K562 (cell line): Measurements from ENCODE around the gene KCNN4. TPM values are rescaled to one million over a fixed set of nuclear protein-coding genes. Genes with fewer than 3 reads are reported as not detected.

Experiments used
- ADNP ChIP-seq: fragments of 200-800 bp; sonication (Bioruptor generic); IDR thresholded peaks from 2 replicates; pipeline ENCODE4 v1.6.1; 2016; ENCODE audit warnings: missing genetic modification characterization, missing compliant biosample characterization
- CBX3 ChIP-seq, 2 experiments: IDR thresholded peaks; 1 replicate in 1 of 2; 2 replicates in 1 of 2; pipeline ENCODE4 v1.6.1; 2012; ENCODE audit warnings: inconsistent platforms in 2 of 2, low read length in 2 of 2, borderline replicate concordance in 1 of 2, control low read depth in 1 of 2
- ELF2 ChIP-seq: fragments of 250-450 bp; sonication (Bioruptor Pico); IDR thresholded peaks from 2 replicates; pipeline ENCODE4 v1.5.0; 2021; ENCODE audit warnings: mild to moderate bottlenecking
- FOXK1 ChIP-seq: sonication (generic); formaldehyde crosslinking; IDR thresholded peaks from 2 replicates; pipeline ENCODE4 v1.8.0; 2022; ENCODE audit warnings: missing genetic modification reagents, mild to moderate bottlenecking, borderline replicate concordance
- HDGF ChIP-seq: fragments of 450-650 bp; IDR thresholded peaks from 2 replicates; pipeline ENCODE4 v1.6.1; 2016
- HNRNPH1 ChIP-seq: fragments of 200-400 bp; formaldehyde crosslinking; optimal IDR thresholded peaks from 2 replicates; pipeline ENCODE3; 2017; ENCODE audit warnings: low read depth, mild to moderate bottlenecking, low read length, moderate library complexity
- MYBL2 ChIP-seq, 2 experiments: fragments of 450-650 bp in 1 of 2; sonication (generic) in 1 of 2; formaldehyde crosslinking in 1 of 2; IDR thresholded peaks; 2 replicates each; pipeline versions ENCODE4 v1.6.1 to v1.8.1; 2017 to 2022; ENCODE audit warnings: borderline replicate concordance in 1 of 2, inconsistent platforms in 1 of 2, low read depth in 1 of 2, mild to moderate bottlenecking in 1 of 2, missing genetic modification reagents in 1 of 2, moderate library complexity in 1 of 2
- NCOA6 ChIP-seq: fragments of 450-650 bp; IDR thresholded peaks from 2 replicates; pipeline ENCODE4 v1.6.1; 2017; ENCODE audit warnings: mild to moderate bottlenecking
- POLR2AphosphoS5 ChIP-seq: IDR thresholded peaks from 2 replicates; pipeline ENCODE4 v1.6.1; 2011; ENCODE audit warnings: mild to moderate bottlenecking, low read depth, low read length, moderate library complexity; ENCODE audit not compliant: control insufficient read depth, insufficient read depth
- PRPF4 ChIP-seq: fragments of 200-400 bp; formaldehyde crosslinking; IDR thresholded peaks from one replicate; pipeline ENCODE4 v1.6.1; 2017; ENCODE audit warnings: low read length, low read depth, mild to moderate bottlenecking; ENCODE audit not compliant: insufficient read depth, poor library complexity, severe bottlenecking
- RERE ChIP-seq: sonication (generic); formaldehyde crosslinking; IDR thresholded peaks from 2 replicates; pipeline ENCODE4 v1.8.0; 2023; ENCODE audit warnings: missing genetic modification reagents, mild to moderate bottlenecking, borderline replicate concordance
- SMARCE1 ChIP-seq: fragments of 450-650 bp; IDR thresholded peaks from 2 replicates; pipeline ENCODE4 v1.7.1; 2016; ENCODE audit warnings: mild to moderate bottlenecking
- STAT5A ChIP-seq: IDR thresholded peaks from 2 replicates; pipeline ENCODE4 v1.6.1; 2012; ENCODE audit warnings: low read length, inconsistent platforms, borderline replicate concordance
- TEAD1 ChIP-seq, 2 experiments: fragments of 450-650 bp in 1 of 2; sonication (generic) in 1 of 2; formaldehyde crosslinking; IDR thresholded peaks; 2 replicates each; pipeline versions ENCODE4 v1.4.0 to v1.8.0; 2020 to 2022; ENCODE audit warnings: mild to moderate bottlenecking in 2 of 2, missing genetic modification reagents in 1 of 2
- THAP7 ChIP-seq: fragments of 250-450 bp; sonication (Bioruptor Pico); IDR thresholded peaks from 2 replicates; pipeline ENCODE4 v1.5.0; 2021
- YY1 ChIP-seq, 3 experiments: IDR thresholded peaks; 2 replicates each; pipeline ENCODE4 v1.6.1; 2011; ENCODE audit warnings: low read length in 2 of 3, mild to moderate bottlenecking in 2 of 3, moderate library complexity in 2 of 3, borderline replicate concordance in 1 of 3, control low read depth in 1 of 3, low read depth in 1 of 3; ENCODE audit not compliant: insufficient read depth in 3 of 3, insufficient replicate concordance in 2 of 3, control insufficient read depth in 1 of 3, insufficient read length in 1 of 3; ENCODE audit errors: extremely low read depth in 1 of 3
- ZNF175 ChIP-seq: fragments of 200-800 bp; sonication (Bioruptor generic); IDR thresholded peaks from 2 replicates; pipeline ENCODE4 v1.6.1; 2016; ENCODE audit warnings: low read depth, mild to moderate bottlenecking, missing genetic modification characterization, missing compliant biosample characterization
- ZNF311 ChIP-seq: fragments of 250-450 bp; sonication (Bioruptor Pico); IDR thresholded peaks from 2 replicates; pipeline ENCODE4 v1.4.0; 2020; ENCODE audit warnings: mild to moderate bottlenecking, moderate library complexity
- ZNF316 ChIP-seq: fragments of 450-650 bp; IDR thresholded peaks from 2 replicates; pipeline ENCODE4 v1.6.1; 2016
- ZNF347 ChIP-seq: fragments of 450-650 bp; formaldehyde crosslinking; IDR thresholded peaks from 2 replicates; pipeline ENCODE4 v1.4.0; 2020; ENCODE audit warnings: low read depth, mild to moderate bottlenecking, moderate library complexity
- ZNF449 ChIP-seq: fragments of 250-450 bp; sonication (Bioruptor Pico); IDR thresholded peaks from 2 replicates; pipeline ENCODE4 v1.8.0; 2022; ENCODE audit warnings: moderate library complexity, mild to moderate bottlenecking, inconsistent platforms
- polyA plus RNA-seq, 8 experiments: library from polyadenylated mRNA; depleted of rRNA in 4 of 8; stranded (reverse) in 5 of 8; unstranded in 3 of 8; fragments of >200 nt; fragmentation: Nextera tagmentation in 2 of 8; fragmentation: Illumina TruSeq in 1 of 8; extraction: Ambion mirVana in 2 of 8; extraction: Trizol in 1 of 8; gene quantifications; 2 replicates each; pipeline versions ENCODE4 v1.2.1 to v1.2.3, GENCODE V29; 2011 to 2014; ENCODE audit warnings: inconsistent platforms in 1 of 8, missing spikeins in 1 of 8
- total RNA-seq, 7 experiments: library from RNA; depleted of rRNA in 6 of 7; stranded (reverse); fragments of >200 nt in 6 of 7; fragmentation: Illumina TruSeq in 2 of 7; extraction: Trizol in 2 of 7; gene quantifications; 2 replicates each; pipeline versions ENCODE4 v1.2.1 to v1.2.3, GENCODE V29; 2011 to 2021; ENCODE audit warnings: low replicate concordance in 1 of 7

The KCNN4 gene
- total and polyA plus RNA-seq, 9 of the 15 experiments (the other 6 are each of a cell fraction or from before 2014, with no cell fraction given), result 0.53 to 37.7 (median 25.9) TPM

- TF ChIP-seq ADNP (no peak), MYBL2 (IDR thresholded peaks at IDR 0.05; ENCODE audit: low read depth) (no peak), MYBL2 (CRISPR knock-in tag; IDR thresholded peaks at IDR 0.05; ENCODE audit: borderline replicate concordance) (no peak), NCOA6 (no peak), TEAD1 (CRISPR knock-in tag; IDR thresholded peaks at IDR 0.05) (no peak), STAT5A (no peak), FOXK1 (CRISPR knock-in tag) (no peak), PRPF4 (no peak), ZNF449 (CRISPR knock-in tag) (no peak), HNRNPH1 (no peak), ZNF316 (no peak), ZNF347 (CRISPR knock-in tag) (no peak), ZNF175 (CRISPR knock-in tag) (no peak), ELF2 (no peak), RERE (CRISPR knock-in tag) (no peak), YY1 (IDR thresholded peaks at IDR 0.05; ENCODE audit: borderline replicate concordance in 1 of 3, control insufficient read depth in 1 of 3, extremely low read depth in 1 of 3, insufficient read depth in 3 of 3, insufficient read length in 1 of 3, insufficient replicate concordance in 2 of 3, low read depth in 1 of 3, low read length in 2 of 3) (no peak), CBX3 (IDR thresholded peaks at IDR 0.05; ENCODE audit: borderline replicate concordance in 1 of 2, low read length in 2 of 2) (no peak), ZNF311 (no peak), POLR2AphosphoS5 (no peak), HDGF (no peak), SMARCE1 (no peak), THAP7 (CRISPR knock-in tag) (no peak)
Measured at GRCh38 chr19:43782689-43783231, 2.0 kb upstream of the KCNN4 start (continued).
